ENCODE results near the gene NTRK3.

- TF ChIP-seq CTCF (IDR thresholded peaks at IDR 0.05) (no peak), POLR2A (IDR thresholded peaks at IDR 0.05) (no peak)
These were observed 36.9 kb downstream of the NTRK3 start for GRCh38 chr15:88219623-88220022.

Measured in testis (tissue), 2 donors.